Measurements from ENCODE around the gene COMTD1.

The COMTD1 gene

GRCh38 chr10:75234017-75234682 is 1.6 kb downstream of the COMTD1 start:
- ATAC-seq, result peak; percentile 74

GRCh38 chr10:75233444-75234016 is 2.2 kb downstream of the COMTD1 start:
- ATAC-seq, result peak; percentile 1; the same call in 2 of the 3 replicates

More at GRCh38 chr10:75234017-75234682, 1.6 kb downstream of the COMTD1 start:
- no peak for TF ChIP-seq GLIS3 (CRISPR knock-in tag; IDR thresholded peaks at IDR 0.05)
- no peak for TF ChIP-seq ESRRG (CRISPR knock-in tag; IDR thresholded peaks at IDR 0.05)
- no peak for TF ChIP-seq SNAI2 (CRISPR knock-in tag; IDR thresholded peaks at IDR 0.05)
- no peak for TF ChIP-seq RARB (CRISPR knock-in tag; IDR thresholded peaks at IDR 0.05)
- no peak for TF ChIP-seq PATZ1 (CRISPR knock-in tag; IDR thresholded peaks at IDR 0.05; ENCODE audit: borderline replicate concordance)

GRCh38 chr10:75231672-75232581 is 3.8 kb downstream of the COMTD1 start:
- no peak for ATAC-seq
- no peak for TF ChIP-seq ZNF565 (CRISPR knock-in tag; conservative IDR thresholded peaks at IDR 0.05; ENCODE audit: low read depth)
- no peak for TF ChIP-seq ZFP3 (CRISPR knock-in tag; IDR thresholded peaks at IDR 0.05)
- TF ChIP-seq TSHZ2 (CRISPR knock-in tag; IDR thresholded peaks at IDR 0.05), result no peak
- no peak for TF ChIP-seq ARNTL (CRISPR knock-in tag; IDR thresholded peaks at IDR 0.05; ENCODE audit: borderline replicate concordance, low read depth)
- no peak for TF ChIP-seq TOX (CRISPR knock-in tag; IDR thresholded peaks at IDR 0.05; ENCODE audit: borderline replicate concordance)
- no peak for TF ChIP-seq POU6F1 (CRISPR knock-in tag; IDR thresholded peaks at IDR 0.05; ENCODE audit: borderline replicate concordance, low read depth)
- TF ChIP-seq PATZ1 (CRISPR knock-in tag; IDR thresholded peaks at IDR 0.05; ENCODE audit: borderline replicate concordance), result no peak
- TF ChIP-seq ZNF8 (CRISPR knock-in tag; IDR thresholded peaks at IDR 0.05), result no peak
- no peak for TF ChIP-seq PPARA (CRISPR knock-in tag; IDR thresholded peaks at IDR 0.05; ENCODE audit: borderline replicate concordance)
- TF ChIP-seq ZFP30 (CRISPR knock-in tag; IDR thresholded peaks at IDR 0.05), result no peak
- TF ChIP-seq CSRNP3 (CRISPR knock-in tag; IDR thresholded peaks at IDR 0.05), result no peak
- no peak for TF ChIP-seq ZNF70 (CRISPR knock-in tag; IDR thresholded peaks at IDR 0.05)
- TF ChIP-seq SNAI2 (CRISPR knock-in tag; IDR thresholded peaks at IDR 0.05), result no peak
- no peak for TF ChIP-seq ISL1 (CRISPR knock-in tag; IDR thresholded peaks at IDR 0.05)
- no peak for TF ChIP-seq OSR1 (CRISPR knock-in tag; IDR thresholded peaks at IDR 0.05)

More at GRCh38 chr10:75233444-75234016, 2.2 kb downstream of the COMTD1 start:
- TF ChIP-seq TCF4 (CRISPR knock-in tag; IDR thresholded peaks at IDR 0.05; ENCODE audit: borderline replicate concordance) (no peak), PATZ1 (CRISPR knock-in tag; IDR thresholded peaks at IDR 0.05; ENCODE audit: borderline replicate concordance) (no peak), TOX (CRISPR knock-in tag; IDR thresholded peaks at IDR 0.05; ENCODE audit: borderline replicate concordance) (no peak), PPARA (CRISPR knock-in tag; IDR thresholded peaks at IDR 0.05; ENCODE audit: borderline replicate concordance) (no peak), SNAI2 (CRISPR knock-in tag; IDR thresholded peaks at IDR 0.05) (no peak), GLIS3 (CRISPR knock-in tag; IDR thresholded peaks at IDR 0.05) (no peak)
